Heart left ventricle (tissue), 13 donors: ENCODE data around the gene PRKAG2.

Experiments
- POLR2A ChIP-seq, 2 donors: fragments of 450-650 bp; IDR thresholded peaks; one replicate each; pipeline ENCODE4 v1.6.1; 2017; ENCODE audit warnings: antibody characterized with exemption in 2 of 2, mild to moderate bottlenecking in 2 of 2, moderate library complexity in 2 of 2
- TF ChIP-seq, protein P1 (sequence below), 12 donors: fragments of 200-600 bp; sonication (generic) in 4 of 12; IDR thresholded peaks; one replicate each; pipeline versions ENCODE4 v1.5.0 to v1.8.0; 2018 to 2022; ENCODE audit warnings: antibody characterized with exemption in 12 of 12, mild to moderate bottlenecking in 5 of 12
- donor health status: ischemic (EF 13 %, LVEDD 7.1; RV severe dilation, severe dysfunction).
- donor health status: DM: no; HTN: yes; CAD: no.
- donor health status: DM: no; HTN: no; CAD: no.
- donor health status: ischemic (EF 25% LVEDD 6.9; RV normal size, moderate dysfunction).
- donor health status: ischemic (EF 25% LVEDD 5.7; RV mildly dilated, moderate dysfunction).
- donor health status: ischemic (EF 35%, LVEDD 5.7; RV mildly dilated, moderate dysfunction).
- donor health status: nonischemic (EF 11% LVEDD 7.7; RV severe dilation, severe dysfunction).
- donor health status: DM: yes; HTN: yes; CAD: no.
- donor health status: PGD.
- donor health status: ischemic (EF 29% LVEDD 5.4; RV normal size, mild dysfunction).
- donor health status: nonischemic (EF 23%, LVEDD 6.1; RV moderate dilation, normal function).

DNA sequence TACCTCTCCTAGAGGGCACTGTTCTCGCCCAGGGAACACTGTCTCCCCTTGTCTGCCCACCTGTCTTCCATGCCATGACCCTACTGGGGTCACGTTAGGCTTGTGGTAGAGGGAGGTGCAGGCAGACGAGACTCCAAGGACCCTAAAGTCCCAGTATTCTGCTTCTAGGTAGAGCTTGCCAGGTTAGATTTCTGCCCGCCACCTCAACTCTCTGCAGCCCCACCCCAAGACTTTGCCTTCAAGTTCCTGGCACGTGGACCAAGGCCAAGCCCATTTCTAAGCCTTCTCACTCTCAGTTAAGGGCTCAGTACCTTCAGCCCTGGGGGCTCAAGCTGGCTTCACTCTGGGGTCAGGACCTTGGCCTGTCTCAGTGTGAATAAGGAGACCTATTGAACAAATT is 16.1 kb downstream of the PRKAG2 start:
- TF ChIP-seq, protein P1, sequence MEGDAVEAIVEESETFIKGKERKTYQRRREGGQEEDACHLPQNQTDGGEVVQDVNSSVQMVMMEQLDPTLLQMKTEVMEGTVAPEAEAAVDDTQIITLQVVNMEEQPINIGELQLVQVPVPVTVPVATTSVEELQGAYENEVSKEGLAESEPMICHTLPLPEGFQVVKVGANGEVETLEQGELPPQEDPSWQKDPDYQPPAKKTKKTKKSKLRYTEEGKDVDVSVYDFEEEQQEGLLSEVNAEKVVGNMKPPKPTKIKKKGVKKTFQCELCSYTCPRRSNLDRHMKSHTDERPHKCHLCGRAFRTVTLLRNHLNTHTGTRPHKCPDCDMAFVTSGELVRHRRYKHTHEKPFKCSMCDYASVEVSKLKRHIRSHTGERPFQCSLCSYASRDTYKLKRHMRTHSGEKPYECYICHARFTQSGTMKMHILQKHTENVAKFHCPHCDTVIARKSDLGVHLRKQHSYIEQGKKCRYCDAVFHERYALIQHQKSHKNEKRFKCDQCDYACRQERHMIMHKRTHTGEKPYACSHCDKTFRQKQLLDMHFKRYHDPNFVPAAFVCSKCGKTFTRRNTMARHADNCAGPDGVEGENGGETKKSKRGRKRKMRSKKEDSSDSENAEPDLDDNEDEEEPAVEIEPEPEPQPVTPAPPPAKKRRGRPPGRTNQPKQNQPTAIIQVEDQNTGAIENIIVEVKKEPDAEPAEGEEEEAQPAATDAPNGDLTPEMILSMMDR (IDR thresholded peaks at IDR 0.05) = no peak
- TF ChIP-seq POLR2A (IDR thresholded peaks at IDR 0.05) = no peak
